Left cardiac atrium (tissue), 4 donors: ENCODE measurements around the gene ZSWIM6. TPM values are rescaled to one million over a fixed set of nuclear protein-coding genes. Genes with fewer than 3 reads are reported as not detected.

ENCODE experiments used
- ATAC-seq, 2 donors: fragments of 200-7000 bp; cut with Tn5 transposase; one replicate each; pipeline ENCODE4 v1.9.1; 2020; ENCODE audit warnings: mild to moderate bottlenecking in 2 of 2, moderate library complexity in 2 of 2
- DNase-seq: peaks from one replicate; pipeline ENCODE4 v3.0.0-alpha.2; 2020
- intact Hi-C, 2 donors: fragments of 100-400 bp; cut with DNase I; formaldehyde crosslinking; loops; one replicate each; pipeline versions ENCODE4 v1.14.1 to v1.15.1; 2022 to 2023
- long read RNA-seq: library from polyadenylated mRNA; unstranded; transcript quantifications from one replicate; pipeline ENCODE4 v2.0.0, GENCODE V29; 2021
- total RNA-seq, 2 donors: library from RNA; stranded (reverse); fragmentation: NEBNext Ultra II Directional; extraction: Animal tissue kit (Norgen Biotek cat#: 25700); gene quantifications; one replicate each; pipeline ENCODE4 v1.2.1, GENCODE V29; 2021
- donor health status: DM: no; HTN: yes; CAD: no.
- donor health status: DM: no; HTN: yes; CAD: no; lungs with severe emphysema.
- donor health status: DM: yes; HTN: yes; CAD: no.
- donor health status: Dilated cardiomyopathy.

Gene ZSWIM6
- total RNA-seq = 1 to 10 TPM; 6.8 to 7.8 TPM
- long read RNA-seq, partial matches to known transcripts = 2 of 2 reads
- long read RNA-seq, other reads (novel, unspliced or antisense) = 0 of 2 reads

GRCh38 chr5:61331407-61332357, at the start of gene ZSWIM6:
Gene ZSWIM6, plus strand, starts transcription at chr5:61332258. Its CDS starts 15 bp downstream, at chr5:61332273.
- ATAC-seq (peak; percentile 92 to 93), DNase-seq (peak; percentile 100)
- intact Hi-C loops = loop anchor here (2.0 to 10.0 kb wide), 7 partner anchors 73 to 333 kb away; partner anchors contain the start of gene SMIM15 (in 2 of the 2)

DNA sequence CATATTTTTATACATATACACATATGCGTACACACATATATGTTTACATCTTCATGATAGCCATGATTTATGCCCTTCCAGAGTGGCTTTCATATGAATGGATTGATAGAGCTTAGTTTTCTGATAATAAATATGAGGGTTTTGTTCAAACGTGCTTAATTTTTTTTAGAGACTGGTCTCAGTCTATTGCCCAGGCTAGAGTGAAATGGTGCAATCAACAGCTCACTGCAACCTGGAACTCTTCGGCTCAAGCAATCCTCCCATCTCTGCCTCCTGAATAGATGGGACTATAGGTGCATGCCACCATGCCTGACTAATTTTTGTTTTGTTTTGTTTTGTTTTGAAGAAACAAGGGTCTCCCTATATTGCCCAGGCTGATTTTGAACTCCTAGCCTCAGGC, 48.6 kb upstream of the ZSWIM6 start:
- intact Hi-C loops = no loop called here
- DNase-seq (no peak), ATAC-seq (no peak)

DNA sequence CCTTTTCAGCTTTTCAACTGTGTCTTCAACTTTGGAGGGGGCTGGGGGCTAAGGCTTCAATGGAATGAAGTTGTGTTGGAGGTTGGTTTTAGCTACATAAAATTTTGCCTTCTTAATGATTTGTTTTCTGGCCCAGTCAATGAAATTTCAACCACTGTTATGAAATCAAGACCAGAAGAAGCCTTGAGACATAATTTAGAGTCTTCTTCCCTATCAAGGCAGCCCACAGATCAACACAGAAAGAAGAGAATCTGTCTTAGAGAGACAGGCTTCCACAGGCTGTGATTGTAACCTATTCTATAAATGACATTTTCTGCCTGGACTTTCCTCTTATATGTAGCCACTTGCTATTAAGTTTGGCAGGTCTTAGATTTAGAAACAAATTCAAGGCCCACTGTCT, 46.5 kb upstream of the ZSWIM6 start:
- ATAC-seq = no peak
- DNase-seq = no peak
- intact Hi-C loops = no loop called here

DNA sequence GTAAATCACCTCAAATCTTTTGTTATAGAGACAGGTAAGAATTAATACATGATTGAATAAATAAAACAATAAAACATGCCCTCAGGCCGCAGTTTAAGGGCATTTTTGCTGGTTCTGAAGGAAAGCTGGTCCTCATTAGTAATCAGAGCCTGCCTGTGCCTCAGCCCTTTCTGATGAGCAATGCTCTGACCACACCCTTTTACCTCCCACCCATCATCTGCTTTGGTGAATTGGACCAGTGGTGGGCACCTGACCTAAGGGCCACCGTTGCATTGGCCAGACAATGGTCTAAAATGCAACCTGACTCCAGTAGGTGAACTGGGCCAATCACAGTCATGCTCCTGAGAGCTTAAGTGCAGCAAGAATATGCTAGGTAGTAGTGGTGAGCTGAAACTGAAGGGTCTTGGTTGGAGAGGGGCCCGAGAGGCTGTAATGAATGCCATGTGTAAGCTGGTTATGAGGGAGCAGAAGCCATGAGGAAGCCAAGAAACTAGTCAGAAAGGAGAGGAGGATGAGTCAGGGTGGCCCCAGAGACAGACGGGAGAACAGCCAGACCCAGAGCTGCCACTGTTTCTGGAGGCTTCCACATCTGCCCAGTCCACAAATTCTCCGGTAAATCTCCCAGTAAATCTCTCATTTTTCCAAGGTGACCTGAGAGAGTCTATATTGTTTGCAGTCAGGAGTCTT, 45.5 kb upstream of the ZSWIM6 start:
- ATAC-seq (no peak), DNase-seq (no peak)
- intact Hi-C loops = no loop called here

- intact Hi-C loops = no loop called here
- ATAC-seq (no peak), DNase-seq (no peak)
These were observed 44.6 kb upstream of the ZSWIM6 start for GRCh38 chr5:61287474-61287873.

DNA sequence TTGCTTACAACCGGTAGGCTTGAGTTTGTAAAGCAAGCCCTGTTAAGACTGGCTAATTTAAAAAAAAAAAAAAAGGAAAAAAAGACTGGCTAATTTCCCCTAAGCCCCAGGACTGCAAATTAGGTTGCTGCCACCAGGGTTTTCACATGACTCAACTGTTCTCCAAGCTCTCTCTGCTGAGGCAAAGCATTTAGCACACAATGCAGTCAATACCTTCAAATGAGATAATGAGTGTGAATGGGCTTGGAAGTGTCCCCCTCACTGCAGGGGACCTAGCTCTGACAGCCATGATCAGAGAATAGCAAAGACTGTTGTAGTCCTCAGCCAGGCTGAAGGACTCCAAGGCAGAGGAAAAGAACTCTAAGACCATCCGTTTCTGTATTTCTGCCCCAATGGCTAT, 42.8 kb upstream of the ZSWIM6 start:
- no peak for DNase-seq
- ATAC-seq = no peak
- intact Hi-C loops = no loop called here

DNA sequence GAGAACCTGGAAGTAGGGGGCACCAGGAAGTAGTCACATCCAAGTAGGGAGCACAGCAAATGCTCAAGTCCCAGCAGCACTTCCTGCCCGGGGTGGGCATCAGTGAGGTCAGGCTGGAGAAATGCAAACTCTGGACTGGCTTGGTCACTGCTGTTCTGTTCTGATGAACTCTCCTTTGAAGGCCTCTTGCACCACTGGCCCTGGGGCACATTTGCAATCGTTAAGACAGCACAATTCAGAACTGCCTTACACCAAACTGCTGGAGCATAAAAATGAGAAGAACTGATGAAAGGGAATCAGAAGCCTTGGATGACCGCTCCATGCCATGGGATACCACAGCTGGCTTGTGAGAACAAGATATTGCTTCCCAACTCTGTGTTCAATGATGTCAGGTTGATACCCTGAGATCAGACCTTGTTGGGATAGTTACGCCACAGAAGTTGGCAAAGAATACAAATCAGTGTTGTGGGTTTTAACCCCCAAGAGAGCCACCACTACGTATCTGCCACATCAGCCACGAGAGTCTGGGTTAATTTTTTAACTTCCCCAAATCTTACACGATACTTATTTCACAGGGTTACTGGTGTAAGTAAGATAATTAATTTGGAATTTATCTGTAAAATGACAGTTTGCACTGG, 42.3 kb upstream of the ZSWIM6 start:
- peak in 1 of 2 donors; percentile 19 for ATAC-seq
- no peak for DNase-seq
- intact Hi-C loops = no loop called here

- intact Hi-C loops = no loop called here
- ATAC-seq (peak in 1 of 2 donors; percentile 39), DNase-seq (no peak)
These were observed 41.3 kb upstream of the ZSWIM6 start for GRCh38 chr5:61290791-61291210.

- no peak for ATAC-seq
- intact Hi-C loops = no loop called here
- no peak for DNase-seq
These were observed 39.9 kb upstream of the ZSWIM6 start for GRCh38 chr5:61292062-61292657.

DNA sequence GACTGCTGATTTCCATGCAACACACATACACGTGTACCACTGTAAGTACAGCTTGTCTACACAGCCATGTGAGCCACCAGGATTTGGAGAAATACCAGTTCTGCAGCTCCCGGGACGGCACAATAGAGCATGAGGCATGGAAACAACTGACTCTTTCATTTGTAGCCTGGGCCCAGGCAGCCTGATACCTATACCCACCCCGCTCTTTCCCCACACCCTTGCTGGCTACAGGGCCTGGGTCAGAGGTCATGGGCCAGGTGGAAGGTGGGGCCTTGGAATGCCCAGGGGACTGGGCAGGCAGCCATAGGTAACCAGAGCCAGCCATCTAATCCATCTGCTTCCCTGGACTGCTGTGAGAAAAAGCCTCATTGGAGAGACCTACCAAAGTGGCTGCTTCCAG, 39.0 kb upstream of the ZSWIM6 start:
- ATAC-seq = peak in 1 of 2 donors; percentile 19
- intact Hi-C loops = no loop called here
- DNase-seq = no peak

DNA sequence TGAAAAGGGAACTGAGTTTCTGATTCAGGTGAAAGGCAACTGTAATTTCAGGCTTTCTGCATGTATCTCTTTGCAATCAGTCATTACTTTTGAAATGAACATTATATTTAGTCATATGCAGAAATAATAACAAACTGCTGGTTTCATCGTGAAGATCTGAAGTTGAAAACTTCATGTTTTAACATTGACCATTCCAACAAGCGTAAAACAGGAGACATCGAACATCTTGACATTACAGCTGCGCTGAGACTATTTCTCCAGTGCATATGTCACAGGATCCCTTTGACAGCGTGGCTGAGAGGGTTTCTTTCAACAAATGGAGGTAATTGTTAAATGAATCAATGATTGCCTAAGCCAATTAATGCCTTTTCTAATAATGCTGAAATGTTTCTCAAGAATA, 38.2 kb upstream of the ZSWIM6 start:
- intact Hi-C loops = no loop called here
- ATAC-seq = no peak
- no peak for DNase-seq

- DNase-seq (no peak), ATAC-seq (no peak)
- intact Hi-C loops = no loop called here
These were observed 36.7 kb upstream of the ZSWIM6 start for GRCh38 chr5:61295365-61295764.

DNA sequence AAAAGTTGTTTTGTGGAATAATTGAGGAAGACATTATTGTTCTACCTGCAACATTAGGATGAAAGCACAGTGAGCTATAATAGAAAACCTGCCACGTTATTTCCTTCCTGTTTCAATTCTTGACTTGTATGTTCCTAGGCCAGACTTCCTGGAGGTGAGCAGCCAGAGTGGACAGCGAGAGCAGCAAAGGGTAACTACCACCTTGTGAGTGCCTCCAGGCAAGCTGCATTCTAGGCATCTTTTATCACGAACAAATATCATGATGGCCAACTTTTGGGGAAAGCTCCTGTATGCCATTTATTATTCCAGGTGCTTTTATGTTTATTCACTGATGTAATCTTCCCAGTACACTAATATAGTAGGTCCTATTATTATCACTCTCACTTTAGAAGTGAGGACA, 34.0 kb upstream of the ZSWIM6 start:
- intact Hi-C loops = no loop called here
- DNase-seq (no peak), ATAC-seq (no peak)

DNA sequence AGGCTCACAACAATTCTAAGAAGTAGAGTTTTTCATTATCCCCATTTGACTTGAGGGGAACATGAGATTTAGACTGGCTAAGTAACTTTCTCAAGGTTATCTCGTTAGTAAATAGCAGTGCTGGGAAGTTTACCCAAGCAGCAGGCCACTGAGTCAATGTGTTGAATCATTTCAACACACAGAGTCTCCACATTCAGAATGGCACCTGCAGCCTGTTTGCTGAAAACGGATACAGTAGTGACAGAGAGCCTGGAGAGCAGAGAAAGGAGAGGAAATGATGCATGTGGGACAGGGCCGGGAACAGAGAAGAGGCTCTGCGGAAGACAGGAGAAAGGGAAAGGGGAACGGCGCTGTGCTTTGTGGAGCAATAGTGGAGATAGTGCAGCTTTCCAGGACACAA, 33.5 kb upstream of the ZSWIM6 start:
- intact Hi-C loops = no loop called here
- no peak for DNase-seq
- no peak for ATAC-seq

DNA sequence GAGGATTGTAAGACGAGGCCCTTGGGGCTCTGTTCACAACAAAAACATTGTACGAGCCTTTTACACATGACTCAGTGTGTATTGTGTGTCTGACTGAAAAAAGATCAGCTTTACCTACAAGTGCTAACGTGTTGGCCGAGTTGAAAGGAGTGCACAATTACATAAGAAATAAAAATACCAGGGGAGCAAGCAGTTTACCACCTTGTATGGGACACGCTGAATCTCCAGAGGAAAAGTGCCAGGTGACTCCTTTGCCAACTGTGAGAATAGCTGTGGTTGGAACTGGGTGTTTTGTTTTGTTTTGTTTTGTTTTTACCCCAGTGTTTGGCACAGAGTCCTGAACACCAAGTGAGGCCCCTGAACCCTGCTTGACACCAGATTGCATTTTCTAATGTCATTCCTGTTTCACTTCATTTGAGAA, 32.8 kb upstream of the ZSWIM6 start:
- intact Hi-C loops = no loop called here
- no peak for DNase-seq
- ATAC-seq = no peak

- intact Hi-C loops = no loop called here
- DNase-seq (peak; percentile 72), ATAC-seq (peak; percentile 93 to 96)
These were observed 30.5 kb upstream of the ZSWIM6 start for GRCh38 chr5:61301341-61302199.

DNA sequence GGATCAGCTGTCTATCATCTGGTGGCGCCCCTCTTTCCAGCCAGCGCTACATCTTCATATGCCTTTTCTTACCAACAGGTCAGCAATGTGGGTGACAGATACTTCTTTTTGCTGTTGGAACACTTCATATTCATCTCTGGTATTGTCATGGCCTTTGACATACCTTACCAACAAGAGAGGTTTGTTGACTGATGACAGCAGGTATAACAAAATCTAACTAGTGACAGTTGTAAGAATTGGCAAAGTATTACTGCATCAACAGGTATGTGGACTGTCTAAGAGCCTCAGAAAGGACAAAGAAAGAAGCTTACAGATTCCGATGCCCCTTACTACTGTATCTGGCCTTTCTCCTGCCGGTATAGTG, 29.9 kb upstream of the ZSWIM6 start:
- ATAC-seq (no peak), DNase-seq (no peak)
- intact Hi-C loops = no loop called here

DNA sequence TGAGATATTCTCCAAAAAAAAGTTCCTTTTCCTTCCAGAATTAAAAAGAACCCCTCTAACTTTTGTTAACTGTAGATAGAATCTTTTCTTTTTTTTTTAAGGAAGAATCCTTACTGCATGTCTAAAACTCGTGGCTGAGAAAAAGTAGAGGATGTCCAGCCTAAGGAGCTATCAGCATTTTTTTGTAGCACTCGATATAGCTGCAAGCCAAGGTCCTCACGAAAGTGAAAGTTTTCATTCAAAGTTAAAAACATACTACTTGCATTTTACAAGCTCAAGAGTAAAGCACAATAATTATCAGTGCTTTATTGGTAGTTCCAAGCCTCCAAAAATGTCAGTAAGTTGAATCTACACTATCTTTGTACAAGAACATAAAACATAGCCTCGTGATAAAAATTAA, 28.7 kb upstream of the ZSWIM6 start:
- ATAC-seq = no peak
- DNase-seq = no peak
- intact Hi-C loops = no loop called here
